ENCODE results near the gene UPK3B.
"Not testable (repeated sequence)": the region's sequence is repeated elsewhere in the genome, so short reads cannot be mapped to it uniquely, and the experiment has no call there.

UPK3B gene

GRCh38 chr7:76509931-76510877 is at the start of gene UPK3B:
Gene UPK3B (plus strand): TSS chr7:76510552. CDS start chr7:76510653, 101 bp downstream.
- DNase-seq, result no peak

DNA sequence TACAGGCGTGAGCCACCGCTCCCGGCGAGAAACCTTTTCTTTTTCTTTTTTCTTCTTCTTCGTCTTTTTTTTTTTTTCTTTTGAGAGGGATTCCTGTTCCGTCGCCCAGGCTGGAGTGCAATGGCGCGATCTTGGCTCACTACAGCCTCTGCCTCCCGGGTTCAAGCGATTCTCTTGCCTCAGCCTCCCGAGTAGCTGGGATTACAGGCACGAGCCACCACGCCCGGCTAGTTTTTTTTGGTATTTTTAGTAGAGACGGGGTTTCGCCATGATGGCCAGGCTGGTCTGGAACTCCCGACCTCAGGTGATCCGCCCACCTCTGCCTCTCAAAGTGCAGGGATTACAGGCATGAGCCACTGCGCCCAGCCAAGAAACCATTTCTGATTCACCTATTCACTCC is 49.6 kb upstream of the UPK3B start:
- DNase-seq, result not testable (repeated sequence)

DNA sequence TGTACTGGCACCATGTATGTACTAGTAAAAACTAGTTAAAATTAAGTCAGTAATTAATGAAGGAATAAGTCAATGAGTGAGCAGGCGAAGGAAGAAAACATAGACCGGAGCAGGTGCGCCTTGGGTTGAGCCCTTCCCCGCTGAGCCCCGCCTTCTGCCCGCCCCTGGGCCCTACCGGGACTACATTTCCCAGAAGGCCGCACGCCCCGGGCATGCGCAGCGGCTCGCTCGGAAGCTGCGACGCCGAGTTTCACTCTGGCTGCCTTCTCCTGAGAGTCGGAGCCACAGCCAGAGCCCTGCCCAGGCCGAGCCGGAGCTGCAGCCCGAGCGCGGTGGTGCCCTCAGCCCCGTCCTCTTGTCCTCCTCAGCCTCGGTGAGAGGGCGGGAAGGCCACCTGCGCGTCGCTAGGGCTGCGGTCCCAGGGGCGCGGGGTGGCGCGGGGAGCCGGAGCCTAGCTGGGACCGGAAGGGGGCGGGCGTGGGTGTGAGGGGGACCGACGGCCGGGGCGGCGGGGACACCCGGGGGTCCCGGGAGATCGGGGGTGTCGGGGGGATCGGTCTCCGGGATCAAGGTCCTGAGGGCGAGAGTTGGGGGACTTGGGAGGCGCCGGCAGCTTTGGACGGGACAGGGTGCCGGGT is 48.8 kb upstream of the UPK3B start, which contains the start of gene DTX2:
DTX2 (plus strand) TSS at position 246 of the 638 bp plus-strand sequence. CDS start 18,801 bp downstream, outside the sequence.
- DNase-seq, result peak; percentile 58

DNA sequence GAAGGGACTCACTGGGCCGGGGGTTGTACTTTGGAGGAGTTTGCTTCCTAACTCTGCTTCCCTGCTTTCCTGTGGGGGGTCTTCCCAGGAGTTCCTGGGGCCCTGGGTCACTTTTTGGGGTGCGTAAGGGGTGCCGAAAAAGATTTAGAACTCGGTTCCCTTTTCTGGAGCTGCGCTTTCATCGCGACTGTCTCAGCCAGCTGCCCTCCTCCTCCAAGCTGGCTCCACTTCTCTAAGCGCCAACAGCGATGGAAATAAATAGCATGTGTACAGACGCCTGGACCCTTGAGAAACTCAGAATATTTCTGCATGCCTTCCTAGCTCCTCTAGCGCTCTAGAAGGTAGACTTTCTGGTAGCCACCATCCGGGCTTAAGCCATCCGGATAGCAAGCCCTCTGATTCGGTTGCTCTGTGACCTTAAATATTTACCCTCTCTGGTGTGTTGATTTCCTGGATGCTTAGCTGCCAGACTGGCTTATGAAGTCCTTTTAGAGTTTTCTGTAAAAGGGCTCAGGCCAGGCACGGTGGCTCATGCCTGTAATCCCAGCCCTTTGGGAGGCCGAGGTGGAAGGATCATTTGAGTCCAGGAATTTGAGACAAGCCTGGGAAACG is 48.0 kb upstream of the UPK3B start:
- DNase-seq, result not testable (repeated sequence)

DNA sequence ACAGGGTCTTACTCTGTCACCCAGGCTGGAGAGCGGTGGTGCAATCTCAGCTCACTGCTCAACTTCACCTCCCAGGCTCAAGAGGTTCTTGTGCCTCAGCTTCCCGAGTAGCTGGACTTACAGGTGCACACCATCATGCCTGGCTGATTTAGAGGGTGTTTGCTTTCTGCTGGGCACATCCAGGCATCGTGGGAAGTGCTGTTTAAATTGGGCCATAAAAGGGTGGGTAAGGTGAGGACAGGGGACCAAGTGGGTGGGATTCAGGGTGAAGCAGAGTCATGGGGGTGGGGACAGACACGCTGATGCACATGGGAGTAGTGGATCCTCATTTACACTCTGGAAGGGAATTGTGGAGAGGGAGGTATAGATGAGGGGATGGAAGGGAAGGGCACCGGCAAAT is 45.4 kb upstream of the UPK3B start:
- DNase-seq, result not testable (repeated sequence)

- DNase-seq, result not testable (repeated sequence)
Measured at GRCh38 chr7:76465950-76466349, 44.4 kb upstream of the UPK3B start.

DNA sequence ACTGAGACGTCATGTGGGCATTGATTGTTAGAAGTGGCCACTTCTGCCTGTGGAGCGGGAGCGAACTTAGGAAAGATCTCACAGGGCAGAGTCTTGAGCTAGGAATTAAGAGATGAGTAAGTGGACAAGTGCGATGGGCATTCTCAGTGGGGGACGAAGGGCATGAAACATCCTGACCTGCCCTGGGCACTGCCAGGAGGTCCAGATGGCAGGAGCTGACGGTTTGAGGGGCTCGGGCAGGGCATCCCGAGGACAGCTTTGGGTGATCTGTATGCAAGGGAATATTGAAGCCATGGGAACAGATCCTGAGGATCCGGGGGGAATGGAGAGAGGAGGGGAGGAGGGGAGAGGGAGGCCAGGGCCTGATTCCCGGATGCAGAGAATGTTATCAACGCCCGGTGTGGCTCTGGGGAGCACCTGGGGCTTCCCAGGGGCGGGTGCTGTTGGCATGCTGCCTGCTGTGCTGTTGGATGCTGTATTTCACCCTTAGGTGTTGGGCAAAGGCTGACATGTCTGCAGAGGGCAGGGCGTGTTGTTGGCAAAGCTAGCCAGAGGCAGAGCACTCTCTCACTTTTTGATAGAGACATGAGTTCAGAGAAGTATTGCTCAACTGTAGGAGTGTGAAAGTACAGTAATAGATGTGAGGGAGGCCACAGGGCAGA is 42.5 kb upstream of the UPK3B start:
- DNase-seq, result not testable (repeated sequence)

- not testable (repeated sequence) for DNase-seq
Measured at GRCh38 chr7:76471556-76472221, 38.7 kb upstream of the UPK3B start.

GRCh38 chr7:76473097-76473496 is 37.3 kb upstream of the UPK3B start:
- not testable (repeated sequence) for DNase-seq

DNA sequence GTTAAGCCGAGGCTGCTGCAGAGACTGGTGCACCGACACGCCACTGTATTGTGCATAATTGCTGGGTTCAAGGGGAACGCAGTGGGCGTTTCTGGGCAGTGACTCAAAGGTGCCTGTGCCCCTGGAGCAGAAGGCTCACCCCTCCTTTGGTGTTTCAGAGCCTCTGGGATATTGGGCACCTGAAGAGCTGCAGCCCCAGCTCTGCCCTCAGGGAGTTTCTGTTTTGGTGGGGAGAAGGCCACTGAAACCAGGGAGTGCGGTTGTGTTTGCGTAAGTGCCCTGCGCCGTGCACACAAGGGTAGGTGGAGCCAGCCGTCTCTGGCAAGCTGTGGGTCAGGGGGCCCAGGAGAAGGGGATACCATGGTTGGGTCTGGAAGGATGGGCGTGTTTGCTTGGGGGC is 34.1 kb upstream of the UPK3B start:
- DNase-seq, result not testable (repeated sequence)

GRCh38 chr7:76476742-76477474 is 33.4 kb upstream of the UPK3B start:
- DNase-seq, result not testable (repeated sequence)

- not testable (repeated sequence) for DNase-seq
Measured at GRCh38 chr7:76479628-76480027, 30.7 kb upstream of the UPK3B start.

GRCh38 chr7:76480403-76481253 is 29.7 kb upstream of the UPK3B start:
- not testable (repeated sequence) for DNase-seq

DNA sequence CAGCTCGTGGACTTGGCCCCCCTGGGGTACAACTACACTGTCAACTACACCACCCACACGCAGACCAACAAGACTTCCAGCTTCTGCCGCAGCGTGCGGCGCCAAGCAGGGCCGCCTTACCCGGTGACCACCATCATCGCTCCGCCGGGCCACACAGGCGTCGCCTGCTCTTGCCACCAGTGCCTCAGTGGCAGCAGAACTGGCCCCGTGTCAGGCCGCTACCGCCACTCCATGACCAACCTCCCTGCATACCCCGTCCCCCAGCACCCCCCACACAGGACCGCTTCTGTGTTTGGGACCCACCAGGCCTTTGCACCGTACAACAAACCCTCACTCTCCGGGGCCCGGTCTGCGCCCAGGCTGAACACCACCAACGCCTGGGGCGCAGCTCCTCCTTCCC is 27.7 kb upstream of the UPK3B start:
- not testable (repeated sequence) for DNase-seq

- DNase-seq, result not testable (repeated sequence)
Measured at GRCh38 chr7:76483081-76483480, 27.3 kb upstream of the UPK3B start.

- DNase-seq, result not testable (repeated sequence)
Measured at GRCh38 chr7:76484456-76484855, 25.9 kb upstream of the UPK3B start.

GRCh38 chr7:76485822-76486610 is 24.3 kb upstream of the UPK3B start:
- DNase-seq, result not testable (repeated sequence)

GRCh38 chr7:76486618-76487017 is 23.7 kb upstream of the UPK3B start:
- DNase-seq, result peak; percentile 38

DNA sequence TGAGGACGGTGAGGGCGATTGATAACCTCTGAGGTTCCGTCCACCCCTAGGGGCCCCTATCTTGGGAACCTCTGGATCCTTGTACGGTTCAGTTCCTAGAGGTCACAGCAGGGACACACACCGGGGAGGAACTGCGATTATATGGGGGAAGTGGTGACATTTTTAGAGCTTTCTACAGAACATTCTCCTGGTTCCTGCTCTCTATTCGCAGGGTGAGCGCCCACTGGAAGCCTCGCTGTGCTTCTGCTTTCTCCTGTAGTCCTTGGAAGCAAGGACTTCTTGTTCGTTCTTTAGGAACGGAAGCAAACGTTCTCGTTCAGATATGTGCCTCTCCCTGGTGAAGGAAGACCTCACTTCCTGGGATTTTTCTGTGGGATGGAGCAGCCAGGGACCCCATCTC is 22.4 kb upstream of the UPK3B start:
- DNase-seq, result not testable (repeated sequence)

Measured in activated naive CD4-positive, alpha-beta T cell treated with Interleukin-2 at 50 U/mL for 16 hours (primary cell).